Stomach (tissue), 9 donors: ENCODE data around the gene CPT1C. TPM values are rescaled to one million over a fixed set of nuclear protein-coding genes. Genes with fewer than 3 reads are reported as not detected.

ENCODE experiments used
- DNase-seq, 2 donors: peaks; one replicate each; pipeline versions ENCODE4 v3.0.0 to v3.0.0-alpha.2; 2013 to 2019
- H3K27ac ChIP-seq, 5 donors: fragments of 200-600 bp in 4 of 5; sonication (generic) in 4 of 5; one replicate each; pipeline ENCODE4 v1.5.1; 2013 to 2019; ENCODE audit warnings: mild to moderate bottlenecking in 1 of 5, moderate library complexity in 1 of 5
- H3K27me3 ChIP-seq, 3 donors: fragments of 200-600 bp; sonication (generic); one replicate each; pipeline ENCODE4 v1.5.1; 2017 to 2019; ENCODE audit warnings: mixed run types in 1 of 3
- H3K36me3 ChIP-seq, 4 donors: fragments of 200-600 bp; sonication (generic); 1 replicate in 3 of 4; 2 replicates in 1 of 4; pipeline ENCODE4 v1.5.1; 2016 to 2019
- H3K4me1 ChIP-seq, 4 donors: fragments of 200-600 bp; sonication (generic); one replicate each; pipeline ENCODE4 v1.5.1; 2016 to 2019
- H3K4me3 ChIP-seq, 4 donors: fragments of 200-600 bp; sonication (generic) in 3 of 4; one replicate each; pipeline ENCODE4 v1.5.1; 2016 to 2019; ENCODE audit warnings: mild to moderate bottlenecking in 1 of 4
- H3K9me3 ChIP-seq, 4 donors: fragments of 200-600 bp; sonication (generic); one replicate each; pipeline ENCODE4 v1.5.1; 2016 to 2019
- CTCF ChIP-seq, 7 experiments: fragments of 450-650 bp in 4 of 7; fragments of 200-600 bp in 3 of 7; sonication (generic) in 3 of 7; IDR thresholded peaks; one replicate each; pipeline ENCODE4 v1.5.1; 2016 to 2019; ENCODE audit warnings: antibody characterized with exemption in 7 of 7, control low read depth in 2 of 7, mild to moderate bottlenecking in 1 of 7
- EP300 ChIP-seq: sonication (generic); formaldehyde crosslinking; IDR thresholded peaks from one replicate; pipeline ENCODE4 v1.6.1; 2017; ENCODE audit warnings: antibody characterized with exemption
- POLR2A ChIP-seq, 4 donors: fragments of 450-650 bp; IDR thresholded peaks; one replicate each; pipeline ENCODE4 v1.6.1; 2016; ENCODE audit warnings: antibody characterized with exemption in 4 of 4, control low read depth in 2 of 4, mild to moderate bottlenecking in 1 of 4, moderate library complexity in 1 of 4
- POLR2AphosphoS5 ChIP-seq, 3 donors: sonication (generic); formaldehyde crosslinking; IDR thresholded peaks; one replicate each; pipeline ENCODE4 v1.6.1; 2016; ENCODE audit warnings: antibody characterized with exemption in 3 of 3
- WGBS, 5 donors: extraction: QIAGEN DNeasy Blood & Tissue Kit in 3 of 5; methylation state at CpG; one replicate each; pipeline versions ENCODE4 v1.1.5 to v1.1.7; 2013 to 2018; 5-methylcytosine and 5-hydroxymethylcytosine counted together
- intact Hi-C: fragments of 100-400 bp; cut with DNase I; formaldehyde crosslinking; loops from one replicate; pipeline ENCODE4 v1.15.1; 2023; ENCODE audit warnings: low total_unique reads
- polyA plus RNA-seq, 3 donors: library from polyadenylated mRNA; stranded (reverse); fragments of 200-250 nt; gene quantifications; one replicate each; pipeline ENCODE4 v1.2.3, GENCODE V29; 2013
- total RNA-seq, 5 donors: library from RNA; depleted of rRNA; stranded (reverse); fragments of >200 nt; gene quantifications; one replicate each; pipeline versions ENCODE4 v1.1.0 to v1.2.3, GENCODE V29; 2014 to 2016
- donor health status: healthy with polysubstance abuse.
- donor health status: Bipolar disorder and iron deficiency.
- donor health status: healthy.

CPT1C gene
- total and polyA plus RNA-seq, 8 donors, result 1.8 to 35.6 (median 3.1) TPM; not detected in 2

- H3K27me3 ChIP-seq, result no peaks in the 10 kb centered on the region
- no peak for DNase-seq
- intact Hi-C loops, result no loop called here
- 80 to 88% (median 87%) methylated on average over 11 to 15 of the region's 15 CpGs for WGBS, 5 donors
- no peaks in the 10 kb centered on the region for H3K9me3 ChIP-seq
- H3K4me3 ChIP-seq, result no peak overlapping the region
- TF ChIP-seq CTCF (IDR thresholded peaks at IDR 0.05), result no peak
- no peak for TF ChIP-seq POLR2AphosphoS5 (IDR thresholded peaks at IDR 0.05)
- TF ChIP-seq POLR2A (IDR thresholded peaks at IDR 0.05), result no peak
- TF ChIP-seq EP300, result no peak
- H3K4me1 ChIP-seq, result peaks cover 1 to 4% (median 3%) of the 10 kb centered on the region in 4 donors
- no peak overlapping the region for H3K27ac ChIP-seq
- peaks cover 95 to 100% (median 100%) of the 10 kb centered on the region in 4 donors for H3K36me3 ChIP-seq
These were observed 32.8 kb upstream of the CPT1C start for GRCh38 chr19:49658139-49658517.

GRCh38 chr19:49658566-49659442, 32.1 kb upstream of the CPT1C start:
- WGBS, 5 donors, result 86 to 95% (median 92%) methylated on average over 3 to 12 of the region's 12 CpGs
- H3K36me3 ChIP-seq, result peaks cover 89 to 97% (median 94%) of the 10 kb centered on the region in 4 donors
- no peaks in the 10 kb centered on the region for H3K9me3 ChIP-seq

GRCh38 chr19:49660338-49660961, 30.5 kb upstream of the CPT1C start:
- Histone ChIP-seq H3K4me1 (peaks cover 13 to 23% (median 17%) of the 10 kb centered on the region in 4 donors), H3K27ac (no peak overlapping the region), H3K9me3 (no peaks in the 10 kb centered on the region), H3K36me3 (peaks cover 74 to 80% (median 78%) of the 10 kb centered on the region in 4 donors), H3K4me3 (no peak overlapping the region), H3K27me3 (no peaks in the 10 kb centered on the region)
- DNase-seq, result no peak
- intact Hi-C loops, result no loop called here
- WGBS, 5 donors, result 82 to 87% (median 84%) methylated on average over 15 of the region's 15 CpGs
- no peak for TF ChIP-seq POLR2A (IDR thresholded peaks at IDR 0.05)
- no peak for TF ChIP-seq CTCF (IDR thresholded peaks at IDR 0.05)

More at GRCh38 chr19:49658566-49659442, 32.1 kb upstream of the CPT1C start:
- intact Hi-C loops, result no loop called here
- TF ChIP-seq CTCF (IDR thresholded peaks at IDR 0.05) (no peak), POLR2A (IDR thresholded peaks at IDR 0.05) (no peak)
- DNase-seq, result no peak
- no peak overlapping the region for H3K27ac ChIP-seq
- peaks cover 7 to 11% (median 9%) of the 10 kb centered on the region in 4 donors for H3K4me1 ChIP-seq
- no peak overlapping the region for H3K4me3 ChIP-seq
- no peaks in the 10 kb centered on the region for H3K27me3 ChIP-seq

- Histone ChIP-seq H3K36me3 (peaks cover 58 to 65% (median 62%) of the 10 kb centered on the region in 4 donors), H3K9me3 (no peaks in the 10 kb centered on the region), H3K27ac (no peak overlapping the region), H3K27me3 (no peaks in the 10 kb centered on the region), H3K4me3 (no peak overlapping the region), H3K4me1 (peaks cover 22 to 33% (median 28%) of the 10 kb centered on the region in 4 donors)
- TF ChIP-seq POLR2AphosphoS5 (IDR thresholded peaks at IDR 0.05) (no peak), POLR2A (IDR thresholded peaks at IDR 0.05) (no peak), EP300 (no peak), CTCF (IDR thresholded peaks at IDR 0.05) (no peak)
- WGBS, 5 donors, result 80 to 96% (median 93%) methylated on average over 2 to 16 of the region's 16 CpGs
- no peak for DNase-seq
- intact Hi-C loops, result no loop called here
These were observed 28.9 kb upstream of the CPT1C start for GRCh38 chr19:49662011-49662410.
